B cell (primary cell): ENCODE results near the gene FUS. TPM values are rescaled to one million over a fixed set of nuclear protein-coding genes. Genes with fewer than 3 reads are reported as not detected.

Source experiments
- ATAC-seq: fragments of 200-7000 bp; cut with Tn5 transposase; one replicate; pipeline ENCODE4 v1.10.0; 2021; ENCODE audit warnings: low read depth, mild to moderate bottlenecking, moderate number of reproducible peaks, moderate library complexity
- CTCF ChIA-PET: fragments of 350-600 bp; sonication (Branson Sonifier 250); formaldehyde crosslinking; loops from one replicate; lab custom pipeline; 2021; ENCODE audit warnings: antibody characterized with exemption, inconsistent platforms; lab: Charles Lee
- POLR2A ChIA-PET: fragments of 350-600 bp; sonication (Branson Sonifier 250); formaldehyde crosslinking; loops from one replicate; lab custom pipeline; 2021; ENCODE audit warnings: antibody characterized with exemption; lab: Charles Lee
- DNase-seq: peaks from one replicate; pipeline ENCODE4 v3.0.0; 2013
- H2AFZ ChIP-seq: 2 replicates; pipeline ENCODE4 v1.6.1; 2012; ENCODE audit warnings: mild to moderate bottlenecking, low read depth, low read length; ENCODE audit not compliant: insufficient read depth, poor library complexity, severe bottlenecking
- H3K27ac ChIP-seq, 2 donors: 1 replicate in 1 of 2; 2 replicates in 1 of 2; pipeline ENCODE4 v1.5.1; 2012 to 2013; ENCODE audit warnings: low read length in 2 of 2, mild to moderate bottlenecking in 2 of 2, moderate library complexity in 1 of 2
- H3K27me3 ChIP-seq, 4 experiments: fragments of 200-600 bp in 1 of 4; sonication (generic) in 1 of 4; replicated peaks in 1 of 4; 1 replicate in 2 of 4; 2 replicates in 2 of 4; pipeline versions ENCODE4 v1.6.1 to v1.7.0; 2013 to 2016; ENCODE audit warnings: low read length in 3 of 4, mild to moderate bottlenecking in 2 of 4, mixed read lengths in 1 of 4, moderate library complexity in 1 of 4; ENCODE audit not compliant: insufficient read depth in 4 of 4, control insufficient read depth in 3 of 4; ENCODE audit errors: control extremely low read depth in 1 of 4
- H3K36me3 ChIP-seq, 2 experiments: replicated peaks in 1 of 2; 1 replicate in 1 of 2; 2 replicates in 1 of 2; pipeline versions ENCODE4 v1.6.1 to v1.7.1; 2013; ENCODE audit warnings: low read length in 1 of 2; ENCODE audit not compliant: insufficient read depth in 2 of 2, control insufficient read depth in 1 of 2; ENCODE audit errors: control extremely low read depth in 1 of 2, extremely low read depth in 1 of 2
- H3K4me1 ChIP-seq, 2 donors: fragments of 200-600 bp in 1 of 2; sonication (generic) in 1 of 2; 1 replicate in 1 of 2; 2 replicates in 1 of 2; pipeline versions ENCODE4 v1.5.1 to v1.6.1; 2013 to 2017; ENCODE audit warnings: low read length in 2 of 2; ENCODE audit not compliant: control insufficient read depth in 2 of 2, insufficient read depth in 2 of 2
- H3K4me2 ChIP-seq: replicated peaks from 2 replicates; pipeline ENCODE3; 2012; ENCODE audit warnings: mild to moderate bottlenecking, low read depth, low read length; ENCODE audit not compliant: poor library complexity, severe bottlenecking
- H3K4me3 ChIP-seq, 5 experiments: fragments of 200-600 bp in 1 of 5; sonication (generic) in 1 of 5; 1 replicate in 3 of 5; 2 replicates in 2 of 5; pipeline versions ENCODE4 v1.5.1 to v1.7.0; 2011 to 2016; ENCODE audit warnings: low read length in 4 of 5, mild to moderate bottlenecking in 4 of 5, low read depth in 2 of 5, control low read depth in 1 of 5, moderate library complexity in 1 of 5; ENCODE audit not compliant: insufficient read depth in 1 of 5; ENCODE audit errors: control extremely low read depth in 1 of 5, extremely low read depth in 1 of 5
- H3K79me2 ChIP-seq: fragments of 200-600 bp; sonication (generic); one replicate; pipeline ENCODE4 v1.6.0; 2016; ENCODE audit warnings: low read length; ENCODE audit not compliant: control insufficient read depth, insufficient read depth
- H3K9ac ChIP-seq: fragments of 200-600 bp; sonication (generic); 2 replicates; pipeline ENCODE4 v1.6.1; 2017; ENCODE audit warnings: mild to moderate bottlenecking, low read length, moderate library complexity
- H3K9me3 ChIP-seq, 3 donors: one replicate each; pipeline versions ENCODE4 v1.6.1 to v1.7.1; 2013; ENCODE audit warnings: low read length in 2 of 3; ENCODE audit not compliant: control insufficient read depth in 2 of 3, insufficient read depth in 1 of 3; ENCODE audit errors: control extremely low read depth in 1 of 3
- H4K20me1 ChIP-seq: 2 replicates; pipeline ENCODE4 v1.6.0; 2012; ENCODE audit warnings: mild to moderate bottlenecking, low read length; ENCODE audit not compliant: insufficient read depth, control insufficient read depth, poor library complexity, severe bottlenecking
- H3K27ac Mint-ChIP-seq: one replicate; pipeline ENCODE4 v1.8.0; 2021; ENCODE audit warnings: mixed read lengths
- H3K27me3 Mint-ChIP-seq: one replicate; pipeline ENCODE4 v1.8.0; 2021; ENCODE audit warnings: mixed read lengths
- H3K4me1 Mint-ChIP-seq: one replicate; pipeline ENCODE4 v1.8.0; 2021; ENCODE audit warnings: mixed read lengths
- H3K4me3 Mint-ChIP-seq: one replicate; pipeline ENCODE4 v1.8.0; 2021; ENCODE audit warnings: mixed read lengths
- H3K9me3 Mint-ChIP-seq: one replicate; pipeline ENCODE4 v1.8.0; 2022; ENCODE audit warnings: mixed read lengths; ENCODE audit not compliant: insufficient read depth
- CTCF ChIP-seq: fragments of 200-600 bp; IDR thresholded peaks from one replicate; pipeline ENCODE4 v1.8.0; 2022; ENCODE audit warnings: antibody characterized with exemption, mild to moderate bottlenecking
- EZH2 ChIP-seq: IDR thresholded peaks from 2 replicates; pipeline ENCODE4 v1.6.1; 2012; ENCODE audit warnings: borderline replicate concordance, low read depth, mild to moderate bottlenecking, moderate library complexity, low read length; ENCODE audit not compliant: insufficient read depth, poor library complexity, severe bottlenecking
- WGBS: methylation state at CpG from one replicate; pipeline ENCODE4 v1.1.5; 2013; ENCODE audit warnings: missing lambda C conversion rate; ENCODE audit not compliant: insufficient coverage; 5-methylcytosine and 5-hydroxymethylcytosine counted together
- intact Hi-C: fragments of 100-400 bp; cut with micrococcal nuclease; formaldehyde crosslinking; loops from one replicate; pipeline ENCODE4 v1.10.0; 2022
- polyA plus RNA-seq: library from polyadenylated mRNA; depleted of rRNA; stranded (reverse); fragments of >200 nt; gene quantifications from 2 replicates; pipeline ENCODE4 v1.2.3, GENCODE V29; 2012
- total RNA-seq, 2 donors: library from RNA; stranded (reverse); fragments of 120-200 nt in 1 of 2; gene quantifications; 1 replicate in 1 of 2; 2 replicates in 1 of 2; pipeline versions ENCODE4 v1.2.3 to v1.2.4, GENCODE V29; 2013 to 2022

FUS gene
- total and polyA plus RNA-seq, 2 donors (not counting 1 experiment from before 2014, with no cell fraction given): 181 to 597 TPM

- no peaks in the 10 kb centered on the region for H3K27me3 ChIP-seq
- Mint-ChIP-seq H3K9me3 (no peaks in the 10 kb centered on the region), H3K27me3 (no peaks in the 10 kb centered on the region), H3K4me3 (no peak overlapping the region), H3K4me1 (peaks cover 42% of the 10 kb centered on the region), H3K27ac (peak overlapping the region; percentile 46)
- no peak for TF ChIP-seq EZH2
- no peak for TF ChIP-seq CTCF
- peaks cover 74% of the 10 kb centered on the region for H4K20me1 ChIP-seq
- WGBS: 89% methylated on average over 13 of the region's 17 CpGs
- DNase-seq (peak; percentile 15), ATAC-seq (no peak)
- intact Hi-C loops: no loop called here
- peaks cover 23% of the 10 kb centered on the region for H3K79me2 ChIP-seq
- peaks cover 0 to 63% of the 10 kb centered on the region in 2 experiments for H3K36me3 ChIP-seq
- CTCF ChIA-PET: interaction anchor here (1.3 kb wide), 1 partner anchor 137 kb away, joined by 3 read pairs; no protein-coding TSS in a partner anchor
- peaks cover 17 to 23% of the 10 kb centered on the region in 2 donors for H3K4me1 ChIP-seq
- H3K4me2 ChIP-seq: no peak overlapping the region
- no peak overlapping the region for H3K9ac ChIP-seq
- no peak overlapping the region for H2AFZ ChIP-seq
- POLR2A ChIA-PET: interaction anchor here (0.6 to 1.0 kb wide), 3 partner anchors 14 to 315 kb away, joined by 3 to 4 read pairs (median 3); partner anchors contain the start of gene FUS
- H3K4me3 ChIP-seq: no peak overlapping the region
- H3K27ac ChIP-seq: no peak overlapping the region
- H3K9me3 ChIP-seq: no peaks in the 10 kb centered on the region
These were observed 16.6 kb downstream of the FUS start for GRCh38 chr16:31196324-31197088.
